Hepatocyte (in vitro differentiated cells): Measurements from ENCODE around the gene LAMTOR4. TPM values are rescaled to one million over a fixed set of nuclear protein-coding genes. Genes with fewer than 3 reads are reported as not detected.

Experiments used
- DNase-seq: peaks from one replicate; pipeline ENCODE4 v3.0.0-alpha.2; 2016; ENCODE audit warnings: low spot score
- H2AFZ ChIP-seq: fragments of 200-600 bp; sonication (generic); 2 replicates; pipeline ENCODE4 v1.6.0; 2016; ENCODE audit warnings: antibody characterized with exemption, mild to moderate bottlenecking
- H3K27ac ChIP-seq: fragments of 200-600 bp; sonication (generic); 2 replicates; pipeline ENCODE4 v1.5.1; 2016; ENCODE audit warnings: mild to moderate bottlenecking
- H3K27me3 ChIP-seq: fragments of 200-600 bp; sonication (generic); 2 replicates; pipeline ENCODE4 v1.6.1; 2016
- H3K36me3 ChIP-seq: fragments of 200-600 bp; sonication (generic); replicated peaks from 2 replicates; pipeline ENCODE4 v1.5.1; 2016; ENCODE audit warnings: low read depth; ENCODE audit not compliant: insufficient read depth
- H3K4me1 ChIP-seq: fragments of 200-600 bp; sonication (generic); 2 replicates; pipeline ENCODE4 v1.5.1; 2016; ENCODE audit warnings: mild to moderate bottlenecking, moderate library complexity; ENCODE audit not compliant: insufficient read depth
- H3K4me2 ChIP-seq: fragments of 200-600 bp; sonication (generic); 2 replicates; pipeline ENCODE4 v1.6.0; 2016
- H3K4me3 ChIP-seq: fragments of 200-600 bp; sonication (generic); 2 replicates; pipeline ENCODE4 v1.5.1; 2016; ENCODE audit warnings: mild to moderate bottlenecking
- H3K79me2 ChIP-seq: fragments of 200-600 bp; sonication (generic); 2 replicates; pipeline ENCODE4 v1.6.0; 2017; ENCODE audit warnings: mild to moderate bottlenecking
- H3K9me2 ChIP-seq: fragments of 200-600 bp; sonication (generic); replicated peaks from 2 replicates; pipeline ENCODE4 v1.6.0; 2017; ENCODE audit warnings: mild to moderate bottlenecking; ENCODE audit not compliant: insufficient read depth
- H3K9me3 ChIP-seq: fragments of 200-600 bp; sonication (generic); 2 replicates; pipeline ENCODE4 v1.5.1; 2016; ENCODE audit warnings: low read depth, mild to moderate bottlenecking
- H4K20me1 ChIP-seq: fragments of 200-600 bp; sonication (generic); 2 replicates; pipeline ENCODE4 v1.6.0; 2016; ENCODE audit warnings: mild to moderate bottlenecking; ENCODE audit not compliant: insufficient read depth, poor library complexity, severe bottlenecking
- CTCF ChIP-seq: fragments of 200-600 bp; sonication (generic); IDR thresholded peaks from 2 replicates; pipeline ENCODE4 v1.5.1; 2016; ENCODE audit warnings: antibody characterized with exemption, mild to moderate bottlenecking; ENCODE audit not compliant: poor library complexity
- EZH2 ChIP-seq: fragments of 200-600 bp; sonication (generic); IDR thresholded peaks from 2 replicates; pipeline ENCODE4 v1.6.1; 2016; ENCODE audit warnings: antibody characterized with exemption, mild to moderate bottlenecking, borderline replicate concordance
- EZH2phosphoT487 ChIP-seq: fragments of 200-600 bp; sonication (generic); IDR thresholded peaks from one replicate; pipeline ENCODE4 v1.6.1; 2018; ENCODE audit warnings: antibody characterized with exemption, mild to moderate bottlenecking, low read depth, moderate library complexity; ENCODE audit not compliant: unreplicated experiment, severe bottlenecking
- WGBS: methylation state at CpG from one replicate; pipeline ENCODE4 v1.1.6; 2016; ENCODE audit warnings: low lambda C conversion rate; ENCODE audit errors: missing lambda C conversion rate; 5-methylcytosine and 5-hydroxymethylcytosine counted together
- polyA plus RNA-seq: library from polyadenylated mRNA; unstranded; fragments of >200 nt; fragmentation: Nextera tagmentation; extraction: Ambion mirVana; gene quantifications from 2 replicates; pipeline ENCODE4 v1.2.1, GENCODE V29; 2016
- total RNA-seq: library from RNA; depleted of rRNA; stranded (reverse); fragments of >200 nt; gene quantifications from 2 replicates; pipeline ENCODE4 v1.2.3, GENCODE V29; 2014

The LAMTOR4 gene
- total RNA-seq (80.1 and 90.5 TPM in 2 replicates), polyA plus RNA-seq (198 and 228 TPM in 2 replicates)

GRCh38 chr7:100148559-100149328 lies at the start of gene LAMTOR4:
TSS of gene LAMTOR4 (plus strand) at chr7:100148918. CDS start at chr7:100148973, 55 bp downstream.
- Histone ChIP-seq H3K4me2 (peak within 1 kb of the TSS; percentile 97), H2AFZ (peak within 1 kb of the TSS; percentile 50), H3K4me3 (peak within 1 kb of the TSS; percentile 46), H3K36me3 (no peaks in the 10 kb centered on the region), H3K4me1 (peaks cover 4% of the 10 kb centered on the region), H3K79me2 (peaks cover 37% of the 10 kb centered on the region), H3K27ac (peak within 1 kb of the TSS; percentile 60), H3K27me3 (no peaks in the 10 kb centered on the region), H4K20me1 (no peaks in the 10 kb centered on the region), H3K9me3 (no peaks in the 10 kb centered on the region), H3K9me2 (no peaks in the 10 kb centered on the region)
- 1% methylated on average over 38 of the region's 46 CpGs for WGBS
- TF ChIP-seq CTCF (no peak), EZH2phosphoT487 (no peak), EZH2 (no peak)
- peak; percentile 99 for DNase-seq

DNA sequence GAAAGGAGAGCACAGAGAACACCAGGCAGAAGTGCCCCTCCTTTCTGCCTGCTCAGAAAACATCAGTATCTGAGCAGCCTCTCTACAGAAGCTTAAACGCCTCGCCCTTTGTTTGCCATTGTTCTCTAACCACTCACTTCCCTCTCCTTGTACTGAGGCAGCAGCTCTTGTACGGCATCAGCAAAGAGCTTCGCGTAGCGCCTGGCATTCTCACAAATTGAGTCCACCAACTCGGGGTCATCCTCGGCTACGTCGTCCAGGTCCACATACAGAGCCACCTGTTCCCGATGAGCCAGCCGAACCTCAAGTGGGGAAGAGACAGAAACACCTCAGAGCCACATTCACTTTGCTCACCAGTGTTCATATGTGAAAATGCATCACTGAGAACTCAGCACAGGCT lies 49.3 kb upstream of the LAMTOR4 start:
- 79% methylated on average over 12 of the region's 12 CpGs for WGBS
- H3K36me3 ChIP-seq: no peaks in the 10 kb centered on the region
- no peak for DNase-seq
- no peak for TF ChIP-seq CTCF
- no peak for TF ChIP-seq EZH2phosphoT487
- TF ChIP-seq EZH2: no peak
- peaks cover 2% of the 10 kb centered on the region for H4K20me1 ChIP-seq
- H3K4me2 ChIP-seq: peak overlapping the region; percentile 88
- H3K79me2 ChIP-seq: peaks cover 49% of the 10 kb centered on the region
- H3K9me2 ChIP-seq: no peaks in the 10 kb centered on the region
- H3K27ac ChIP-seq: peak overlapping the region; percentile 30
- H3K27me3 ChIP-seq: no peaks in the 10 kb centered on the region
- H3K4me3 ChIP-seq: peak overlapping the region; percentile 70
- no peaks in the 10 kb centered on the region for H3K9me3 ChIP-seq
- no peak overlapping the region for H2AFZ ChIP-seq
- peaks cover 10% of the 10 kb centered on the region for H3K4me1 ChIP-seq

GRCh38 chr7:100100420-100101015 lies 48.2 kb upstream of the LAMTOR4 start:
- DNase-seq: peak; percentile 97
- H2AFZ ChIP-seq: peak overlapping the region; percentile 45
- H3K9me3 ChIP-seq: no peaks in the 10 kb centered on the region
- no peaks in the 10 kb centered on the region for H3K9me2 ChIP-seq
- H4K20me1 ChIP-seq: no peaks in the 10 kb centered on the region
- peak overlapping the region; percentile 88 for H3K4me2 ChIP-seq
- H3K27me3 ChIP-seq: no peaks in the 10 kb centered on the region
- H3K79me2 ChIP-seq: peaks cover 49% of the 10 kb centered on the region
- H3K27ac ChIP-seq: peak overlapping the region; percentile 30
- H3K4me1 ChIP-seq: peaks cover 10% of the 10 kb centered on the region
- peak overlapping the region; percentile 70 for H3K4me3 ChIP-seq
- H3K36me3 ChIP-seq: no peaks in the 10 kb centered on the region
- no peak for TF ChIP-seq CTCF
- no peak for TF ChIP-seq EZH2
- TF ChIP-seq EZH2phosphoT487: no peak
- WGBS: under 1% methylated on average over 39 of the region's 61 CpGs
